HG03558 (cell line): ENCODE measurements around the gene P3H4.
"Not testable (repeated sequence)": the region's sequence is repeated elsewhere in the genome, so short reads cannot be mapped to it uniquely, and the experiment has no call there.

ENCODE experiments used
- ATAC-seq: cut with Tn5 transposase; IDR thresholded peaks from one replicate; pipeline ENCODE4 v1.9.1; 2021; ENCODE audit warnings: moderate number of reproducible peaks; ENCODE audit not compliant: unreplicated experiment; ENCODE audit errors: extremely low read depth

The P3H4 gene, protein sequence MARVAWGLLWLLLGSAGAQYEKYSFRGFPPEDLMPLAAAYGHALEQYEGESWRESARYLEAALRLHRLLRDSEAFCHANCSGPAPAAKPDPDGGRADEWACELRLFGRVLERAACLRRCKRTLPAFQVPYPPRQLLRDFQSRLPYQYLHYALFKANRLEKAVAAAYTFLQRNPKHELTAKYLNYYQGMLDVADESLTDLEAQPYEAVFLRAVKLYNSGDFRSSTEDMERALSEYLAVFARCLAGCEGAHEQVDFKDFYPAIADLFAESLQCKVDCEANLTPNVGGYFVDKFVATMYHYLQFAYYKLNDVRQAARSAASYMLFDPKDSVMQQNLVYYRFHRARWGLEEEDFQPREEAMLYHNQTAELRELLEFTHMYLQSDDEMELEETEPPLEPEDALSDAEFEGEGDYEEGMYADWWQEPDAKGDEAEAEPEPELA

DNA sequence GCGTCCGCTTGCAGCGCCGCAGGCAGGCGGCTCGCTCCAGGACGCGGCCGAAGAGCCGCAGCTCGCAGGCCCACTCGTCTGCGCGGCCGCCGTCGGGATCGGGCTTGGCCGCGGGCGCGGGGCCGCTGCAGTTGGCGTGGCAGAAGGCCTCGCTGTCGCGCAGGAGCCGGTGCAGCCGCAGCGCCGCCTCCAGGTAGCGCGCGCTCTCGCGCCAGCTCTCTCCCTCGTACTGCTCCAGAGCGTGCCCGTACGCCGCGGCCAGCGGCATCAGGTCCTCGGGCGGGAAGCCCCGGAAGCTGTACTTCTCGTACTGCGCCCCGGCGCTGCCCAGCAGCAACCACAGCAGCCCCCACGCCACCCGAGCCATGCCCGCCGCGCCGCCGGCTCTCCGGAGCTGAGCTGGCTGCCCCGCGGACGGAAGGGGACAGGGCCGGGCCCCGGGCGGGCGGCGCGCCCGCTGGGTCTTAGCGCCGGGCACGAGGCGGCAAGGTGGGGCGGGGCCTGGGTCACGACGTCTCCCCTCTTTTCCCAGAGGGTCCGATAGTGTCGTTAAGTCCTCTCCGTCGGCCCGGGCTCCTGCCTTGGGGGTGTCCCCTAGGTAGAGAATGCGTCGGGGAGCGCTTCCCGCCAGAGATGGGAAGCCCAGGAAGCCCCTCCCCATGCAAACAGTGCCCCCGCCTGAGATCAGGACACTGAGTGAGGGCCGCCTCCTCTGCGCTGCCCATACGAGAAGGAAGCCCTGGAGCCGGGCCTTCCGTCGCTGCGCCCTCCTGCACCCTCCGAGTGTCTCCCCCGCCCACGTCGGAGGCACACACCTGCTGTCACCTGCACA lies at the start of gene P3H4:
Gene P3H4 (minus strand): TSS at position 401 of the 832 bp plus-strand sequence. CDS start 34 bp downstream, at position 367.
- ATAC-seq, result no peak

GRCh38 chr17:41860254-41860931 lies 48.6 kb upstream of the P3H4 start:
- no peak for ATAC-seq

GRCh38 chr17:41851382-41851781 lies 39.6 kb upstream of the P3H4 start:
- ATAC-seq, result not testable (repeated sequence)

GRCh38 chr17:41849251-41849990 lies 37.7 kb upstream of the P3H4 start:
- ATAC-seq, result no peak

DNA sequence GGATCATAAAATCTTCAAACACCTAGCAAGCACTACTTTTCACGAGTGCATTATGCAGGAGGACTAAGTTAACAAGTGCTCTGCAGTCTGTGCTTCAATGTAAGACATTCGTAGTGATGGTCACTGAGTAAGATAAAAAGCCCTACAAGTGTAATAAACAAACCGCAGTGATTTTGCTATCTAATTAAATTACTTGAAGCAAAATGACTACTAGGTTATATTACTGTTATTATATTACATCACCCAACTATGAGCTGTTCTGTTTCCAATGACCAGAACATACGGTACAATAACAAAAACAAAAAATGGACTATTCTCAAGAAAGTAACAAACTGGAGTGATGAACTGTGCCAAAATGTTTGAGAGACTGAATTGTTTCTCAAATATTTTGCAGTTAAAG lies 37.0 kb upstream of the P3H4 start:
- no peak for ATAC-seq

DNA sequence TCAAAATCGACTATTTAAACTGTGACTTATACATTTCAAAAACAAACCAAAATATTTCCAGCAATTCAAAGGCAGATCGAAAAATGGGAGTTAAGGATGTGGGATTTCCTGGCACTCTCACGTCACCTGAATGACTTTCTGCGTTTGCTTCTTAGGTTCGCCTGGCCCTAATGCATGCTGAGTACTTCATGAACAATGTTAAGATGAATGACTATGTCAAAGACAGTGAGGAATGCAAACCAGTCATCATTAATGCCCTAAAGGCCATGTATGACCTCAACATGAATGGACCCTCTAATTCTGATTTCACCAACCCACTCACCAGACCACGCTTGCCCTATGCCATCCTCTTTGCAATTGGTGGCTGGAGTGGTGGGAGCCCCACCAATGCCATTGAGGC lies 33.2 kb upstream of the P3H4 start:
- ATAC-seq, result no peak

DNA sequence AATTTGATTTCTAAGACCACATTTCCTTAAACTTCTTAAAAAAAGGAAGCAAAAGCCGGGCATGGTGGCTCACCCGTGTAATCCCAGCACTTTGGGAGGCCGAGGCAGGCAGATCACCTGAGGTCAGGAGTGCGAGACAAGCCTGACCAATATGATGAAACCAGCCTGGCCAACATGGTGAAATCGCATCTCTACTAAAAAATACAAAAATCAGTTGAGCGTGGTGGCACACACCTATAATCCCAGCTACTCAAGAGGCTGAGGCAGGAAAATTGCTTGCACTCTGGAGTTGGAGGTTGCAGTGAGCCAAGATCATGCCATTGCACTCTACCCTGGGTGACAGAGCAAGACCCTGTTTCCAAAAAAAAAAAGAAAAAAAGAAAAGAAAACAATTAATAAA lies 29.0 kb upstream of the P3H4 start:
- not testable (repeated sequence) for ATAC-seq

DNA sequence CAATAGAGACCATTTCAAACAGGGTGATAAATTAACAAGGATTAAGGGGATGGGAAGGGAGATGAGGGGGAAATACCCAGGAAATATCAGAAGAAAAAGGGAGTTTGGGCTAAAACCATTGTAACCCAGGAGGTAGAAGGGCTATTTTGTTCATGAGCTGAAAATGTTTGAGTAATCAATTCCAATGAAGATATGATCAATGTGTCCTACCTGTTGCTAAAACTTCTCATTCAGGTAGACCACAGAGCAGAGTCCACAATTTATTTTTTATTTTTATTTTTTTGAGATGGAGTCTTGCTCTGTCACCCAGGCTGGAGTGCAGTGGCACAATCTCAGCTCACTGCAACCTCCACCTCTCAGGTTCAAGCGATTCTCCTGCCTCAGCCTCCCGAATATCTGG lies 27.7 kb upstream of the P3H4 start:
- not testable (repeated sequence) for ATAC-seq

DNA sequence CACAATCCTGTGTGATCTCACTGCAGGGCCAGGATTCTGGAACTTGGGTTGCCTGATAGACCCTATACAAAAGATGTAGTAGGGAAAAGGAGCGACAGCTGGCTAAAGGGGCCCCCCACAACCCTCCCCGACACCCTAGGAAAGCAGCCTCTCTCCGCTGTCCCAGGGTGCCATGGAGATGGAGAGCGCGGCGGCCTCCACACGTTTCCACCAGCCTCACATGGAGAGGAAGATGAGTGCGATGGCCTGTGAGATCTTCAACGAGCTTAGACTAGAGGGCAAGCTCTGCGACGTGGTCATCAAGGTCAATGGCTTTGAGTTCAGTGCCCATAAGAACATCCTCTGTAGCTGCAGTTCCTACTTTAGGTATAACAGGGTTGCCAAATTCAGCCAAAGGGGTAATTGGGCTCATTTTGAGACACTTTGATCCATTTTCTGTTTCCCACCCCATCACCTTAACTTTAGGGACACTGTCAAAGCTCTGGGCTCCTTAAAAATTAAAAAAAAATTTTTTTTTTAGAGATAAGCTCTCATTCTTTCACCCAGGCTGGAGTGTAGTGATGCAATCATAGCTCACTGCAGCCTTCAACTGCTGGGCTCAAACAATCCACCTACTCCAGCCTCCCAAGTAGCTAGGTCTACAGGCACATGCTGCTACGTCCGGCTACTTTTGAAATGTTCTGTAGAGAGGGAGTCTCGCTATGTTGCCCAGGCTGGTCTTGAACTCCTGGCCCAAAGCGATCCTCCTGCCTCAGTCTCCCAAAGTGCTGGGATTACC lies 26.2 kb upstream of the P3H4 start, which contains the start of gene KLHL10:
Gene KLHL10 (plus strand): TSS at position 65 of the 778 bp plus-strand sequence. CDS start 108 bp downstream, at position 173.
- no peak for ATAC-seq

DNA sequence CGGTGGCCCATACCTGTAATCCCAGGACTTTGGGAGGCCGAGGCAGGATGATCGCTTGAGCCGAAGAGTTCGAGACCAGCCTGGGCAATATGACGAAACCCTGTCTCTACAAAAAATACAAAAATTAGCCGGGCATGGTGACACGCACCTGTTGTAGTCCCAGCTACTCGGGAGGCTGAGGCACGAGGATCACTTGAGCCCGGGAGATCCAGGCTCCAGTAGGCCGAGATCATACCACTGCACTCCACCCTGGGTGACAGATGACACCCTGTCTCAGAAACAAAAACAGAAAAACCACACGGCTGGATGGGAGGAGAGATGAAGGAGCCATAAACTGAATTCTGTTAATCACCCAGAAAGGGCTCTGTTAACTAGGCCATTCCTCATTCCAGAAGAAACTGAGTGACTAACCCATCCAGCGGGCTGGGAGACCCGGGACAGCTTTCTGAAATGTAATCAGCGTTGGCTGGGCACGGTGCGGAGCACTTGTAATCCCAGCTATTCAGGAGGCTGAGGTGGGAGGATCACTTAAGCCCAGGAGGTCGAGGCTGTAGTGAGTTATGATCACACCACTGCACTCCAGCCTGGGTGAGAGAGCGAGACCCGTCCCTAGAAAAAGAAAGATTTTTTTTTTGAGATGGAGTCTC lies 24.9 kb upstream of the P3H4 start:
- no peak for ATAC-seq

DNA sequence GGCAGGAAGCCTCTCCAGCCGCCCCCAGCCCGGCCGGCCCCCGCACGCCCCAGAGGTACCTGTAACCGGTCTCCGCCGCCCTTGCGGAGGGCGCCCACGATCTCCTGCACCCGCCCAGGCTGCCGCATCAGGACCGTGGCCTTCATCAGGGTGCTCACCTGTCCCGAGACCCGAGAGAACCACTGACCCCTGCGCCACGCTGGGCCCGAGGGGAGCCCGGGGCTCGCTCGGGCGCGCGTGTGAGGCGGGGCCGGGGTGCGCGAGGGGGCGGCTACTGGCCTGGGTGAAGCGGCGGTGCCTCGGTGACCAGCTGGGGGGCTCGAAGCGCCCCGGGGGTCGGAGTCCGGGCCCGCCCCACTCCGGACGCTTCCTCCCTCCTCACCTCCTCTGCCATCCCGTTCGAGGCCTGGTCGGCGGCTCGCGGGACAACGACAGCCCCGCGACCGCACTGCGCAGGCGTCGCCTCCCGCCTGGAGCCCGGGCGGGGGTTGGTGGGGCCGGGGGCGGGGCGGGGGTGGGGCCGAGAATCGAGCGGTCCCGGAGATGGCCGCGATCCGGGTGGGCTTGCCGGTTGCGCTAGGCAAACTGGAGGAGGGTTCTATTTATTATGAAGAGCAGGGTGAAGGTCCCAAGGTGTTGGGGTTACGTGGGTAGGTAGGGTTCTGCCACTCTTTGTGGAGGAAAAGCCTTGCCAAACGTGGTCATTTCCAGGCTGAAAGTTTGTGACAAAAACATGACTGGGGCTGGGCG lies 24.2 kb upstream of the P3H4 start, which contains the start of gene NT5C3B:
Gene NT5C3B (minus strand): TSS at position 433 of the 750 bp plus-strand sequence. CDS start 39 bp downstream, at position 394.
- no peak for ATAC-seq

DNA sequence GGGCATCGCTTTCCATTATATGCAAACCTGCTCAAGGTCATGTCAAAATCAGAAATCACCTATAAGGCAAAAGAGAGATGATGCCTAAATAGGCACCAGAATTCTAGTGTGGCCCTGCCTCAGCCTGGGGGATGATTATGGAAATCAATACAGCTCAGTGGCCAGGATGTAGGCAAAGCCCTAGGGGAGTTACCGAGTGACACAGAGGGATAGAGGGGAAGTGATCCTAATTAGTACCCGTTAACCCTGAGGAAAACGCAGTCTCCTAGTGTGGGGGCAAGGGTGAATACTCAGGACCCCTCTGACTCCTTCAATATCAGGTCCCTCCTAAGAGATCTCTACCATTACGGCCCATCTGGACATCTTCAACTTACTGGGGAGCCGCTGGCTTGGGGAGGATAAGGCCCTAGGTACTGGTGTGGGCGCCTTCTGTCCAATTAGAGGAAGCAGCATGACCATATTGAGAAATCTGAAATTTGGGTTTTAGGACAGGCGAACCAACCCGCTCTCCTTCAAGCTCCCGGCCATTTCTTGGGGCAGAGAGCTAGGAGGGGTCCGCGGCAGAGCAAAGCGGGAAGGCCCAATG lies 23.6 kb upstream of the P3H4 start:
- no peak for ATAC-seq

- ATAC-seq, result not testable (repeated sequence)
These were observed 18.2 kb upstream of the P3H4 start for GRCh38 chr17:41829961-41830360.

- ATAC-seq, result no peak
These were observed 13.6 kb upstream of the P3H4 start for GRCh38 chr17:41825175-41825845.

GRCh38 chr17:41824086-41824485 lies 12.3 kb upstream of the P3H4 start:
- no peak for ATAC-seq

- no peak for ATAC-seq
These were observed 11.8 kb upstream of the P3H4 start for GRCh38 chr17:41823580-41823979.

DNA sequence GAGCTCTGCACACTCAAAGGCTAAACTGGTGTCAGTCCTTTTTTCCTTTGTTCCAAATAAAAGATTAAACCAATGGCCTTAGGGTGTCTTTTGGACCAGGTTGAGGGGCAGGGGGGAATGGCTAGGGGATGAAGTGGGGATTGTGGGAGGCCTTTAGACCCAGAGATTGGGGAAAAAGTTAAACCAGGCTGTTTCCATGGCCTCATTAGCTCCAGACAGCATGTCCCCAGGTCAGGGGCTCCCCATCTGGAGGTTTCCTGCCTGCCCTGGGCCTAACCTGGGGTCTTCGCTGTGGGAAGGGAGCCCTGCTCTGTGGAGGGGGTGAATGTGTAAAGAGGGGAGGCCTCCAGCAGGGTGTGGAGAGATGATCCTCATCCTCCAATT lies 11.4 kb upstream of the P3H4 start:
- no peak for ATAC-seq
